Breast epithelium (tissue), 3 donors: ENCODE results near the gene MRPL55.

Source experiments
- POLR2A ChIP-seq: fragments of 450-650 bp; IDR thresholded peaks from one replicate; pipeline ENCODE4 v1.6.1; 2016; ENCODE audit warnings: antibody characterized with exemption, mild to moderate bottlenecking, moderate library complexity
- TF ChIP-seq, protein P1 (sequence below), 3 donors: fragments of 450-650 bp; IDR thresholded peaks; one replicate each; pipeline ENCODE4 v1.5.1; 2016 to 2017; ENCODE audit warnings: antibody characterized with exemption in 3 of 3, mild to moderate bottlenecking in 3 of 3, moderate library complexity in 3 of 3

DNA sequence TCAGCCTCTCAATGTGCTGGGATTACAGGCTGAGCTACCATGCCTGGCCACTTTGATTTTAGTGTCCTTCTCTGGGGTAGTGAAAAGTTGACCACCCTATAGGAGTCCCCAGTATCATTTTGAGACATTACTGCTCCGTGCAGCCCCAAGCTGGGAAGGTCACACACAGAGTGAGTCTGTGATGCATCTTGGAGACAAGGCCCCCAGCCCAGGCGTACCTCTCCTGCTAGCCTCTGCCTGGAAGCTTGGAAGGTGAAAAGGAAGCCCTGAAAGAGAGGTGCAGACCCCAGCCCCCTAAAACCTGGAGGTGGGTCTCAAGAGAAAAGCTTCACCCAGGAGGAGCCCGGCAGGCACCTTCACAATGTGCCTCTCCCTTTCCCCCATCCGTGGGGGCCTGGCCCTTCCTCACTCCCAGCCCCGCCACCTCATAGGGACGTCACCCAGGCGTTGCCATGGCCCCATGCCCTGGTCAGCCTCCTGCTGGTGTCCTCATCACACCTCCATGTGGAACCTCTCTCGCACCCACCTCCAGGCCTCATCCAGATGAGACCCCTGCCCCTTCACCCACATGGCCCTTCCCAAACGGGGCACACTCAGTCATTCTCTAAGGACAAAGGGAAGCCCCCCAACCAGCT lies 32.2 kb downstream of the MRPL55 start:
- TF ChIP-seq POLR2A, result no peak
- TF ChIP-seq, protein P1, sequence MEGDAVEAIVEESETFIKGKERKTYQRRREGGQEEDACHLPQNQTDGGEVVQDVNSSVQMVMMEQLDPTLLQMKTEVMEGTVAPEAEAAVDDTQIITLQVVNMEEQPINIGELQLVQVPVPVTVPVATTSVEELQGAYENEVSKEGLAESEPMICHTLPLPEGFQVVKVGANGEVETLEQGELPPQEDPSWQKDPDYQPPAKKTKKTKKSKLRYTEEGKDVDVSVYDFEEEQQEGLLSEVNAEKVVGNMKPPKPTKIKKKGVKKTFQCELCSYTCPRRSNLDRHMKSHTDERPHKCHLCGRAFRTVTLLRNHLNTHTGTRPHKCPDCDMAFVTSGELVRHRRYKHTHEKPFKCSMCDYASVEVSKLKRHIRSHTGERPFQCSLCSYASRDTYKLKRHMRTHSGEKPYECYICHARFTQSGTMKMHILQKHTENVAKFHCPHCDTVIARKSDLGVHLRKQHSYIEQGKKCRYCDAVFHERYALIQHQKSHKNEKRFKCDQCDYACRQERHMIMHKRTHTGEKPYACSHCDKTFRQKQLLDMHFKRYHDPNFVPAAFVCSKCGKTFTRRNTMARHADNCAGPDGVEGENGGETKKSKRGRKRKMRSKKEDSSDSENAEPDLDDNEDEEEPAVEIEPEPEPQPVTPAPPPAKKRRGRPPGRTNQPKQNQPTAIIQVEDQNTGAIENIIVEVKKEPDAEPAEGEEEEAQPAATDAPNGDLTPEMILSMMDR (IDR thresholded peaks at IDR 0.05), result no peak
